Tibial artery (tissue), 4 donors: ENCODE results near the gene TMEM123.

Experiments used
- DNase-seq, 2 donors: peaks; one replicate each; pipeline ENCODE4 v3.0.0-alpha.2; 2019
- H3K27ac ChIP-seq, 2 donors: fragments of 200-600 bp; sonication (generic) in 1 of 2; 1 replicate in 1 of 2; 2 replicates in 1 of 2; pipeline ENCODE4 v1.5.1; 2018 to 2019; ENCODE audit warnings: mild to moderate bottlenecking in 1 of 2
- H3K27me3 ChIP-seq, 2 donors: fragments of 200-600 bp; sonication (generic) in 1 of 2; one replicate each; pipeline versions ENCODE4 v1.5.1 to v1.6.0; 2016 to 2019
- H3K36me3 ChIP-seq, 3 donors: fragments of 200-600 bp; sonication (generic) in 2 of 3; one replicate each; pipeline ENCODE4 v1.5.1; 2016 to 2019; ENCODE audit warnings: mild to moderate bottlenecking in 2 of 3
- H3K4me1 ChIP-seq, 4 donors: fragments of 200-600 bp; sonication (generic) in 2 of 4; 1 replicate in 3 of 4; 2 replicates in 1 of 4; pipeline ENCODE4 v1.5.1; 2016 to 2019
- H3K4me3 ChIP-seq, 2 donors: fragments of 200-600 bp; sonication (generic) in 1 of 2; 1 replicate in 1 of 2; 2 replicates in 1 of 2; pipeline ENCODE4 v1.5.1; 2018 to 2019; ENCODE audit warnings: mild to moderate bottlenecking in 2 of 2
- H3K9me3 ChIP-seq, 3 donors: fragments of 200-600 bp; sonication (generic) in 1 of 3; one replicate each; pipeline ENCODE4 v1.5.1; 2016 to 2019
- CTCF ChIP-seq, 2 experiments: fragments of 200-600 bp in 1 of 2; fragments of 450-650 bp in 1 of 2; IDR thresholded peaks; one replicate each; pipeline ENCODE4 v1.5.1; 2017 to 2019; ENCODE audit warnings: antibody characterized with exemption in 2 of 2, mild to moderate bottlenecking in 1 of 2, moderate library complexity in 1 of 2
- intact Hi-C: fragments of 100-400 bp; cut with DNase I; formaldehyde crosslinking; loops from one replicate; pipeline ENCODE4 v1.15.0; 2023; ENCODE audit warnings: low total_unique reads

TMEM123 gene

GRCh38 chr11:102398297-102398696 lies 54.3 kb downstream of the TMEM123 start:
- H3K27ac ChIP-seq = no peak overlapping the region
- DNase-seq = no peak
- H3K4me1 ChIP-seq = no peaks in the 10 kb centered on the region
- H3K36me3 ChIP-seq = peaks cover 19 to 78% (median 37%) of the 10 kb centered on the region in 3 donors
- no peak for TF ChIP-seq CTCF (IDR thresholded peaks at IDR 0.05)
- H3K27me3 ChIP-seq = no peaks in the 10 kb centered on the region
- intact Hi-C loops = no loop called here
- no peaks in the 10 kb centered on the region for H3K9me3 ChIP-seq
- no peak overlapping the region for H3K4me3 ChIP-seq

- Histone ChIP-seq H3K9me3 (no peaks in the 10 kb centered on the region), H3K36me3 (peaks cover 17 to 78% (median 46%) of the 10 kb centered on the region in 3 donors), H3K27ac (no peak overlapping the region), H3K4me1 (no peaks in the 10 kb centered on the region), H3K4me3 (no peak overlapping the region), H3K27me3 (no peaks in the 10 kb centered on the region)
- intact Hi-C loops = no loop called here
- no peak for TF ChIP-seq CTCF (IDR thresholded peaks at IDR 0.05)
- no peak for DNase-seq
Measured at GRCh38 chr11:102396708-102397563, 55.6 kb downstream of the TMEM123 start.

- no peak for DNase-seq
- no peaks in the 10 kb centered on the region for H3K27me3 ChIP-seq
- H3K4me3 ChIP-seq = no peak overlapping the region
- peaks cover 6 to 78% (median 50%) of the 10 kb centered on the region in 3 donors for H3K36me3 ChIP-seq
- TF ChIP-seq CTCF (IDR thresholded peaks at IDR 0.05) = no peak
- H3K4me1 ChIP-seq = no peaks in the 10 kb centered on the region
- intact Hi-C loops = no loop called here
- no peak overlapping the region for H3K27ac ChIP-seq
- no peaks in the 10 kb centered on the region for H3K9me3 ChIP-seq
Measured at GRCh38 chr11:102395720-102396393, 56.7 kb downstream of the TMEM123 start.

- Histone ChIP-seq H3K27me3 (no peaks in the 10 kb centered on the region), H3K27ac (no peak overlapping the region), H3K4me1 (no peaks in the 10 kb centered on the region), H3K9me3 (no peaks in the 10 kb centered on the region), H3K4me3 (no peak overlapping the region), H3K36me3 (peaks cover 10 to 72% (median 48%) of the 10 kb centered on the region in 3 donors)
- intact Hi-C loops = loop anchor here (5.0 kb wide), 1 partner anchor 99 kb away; no protein-coding TSS in a partner anchor
- DNase-seq = no peak
- no peak for TF ChIP-seq CTCF (IDR thresholded peaks at IDR 0.05)
Measured at GRCh38 chr11:102393272-102393730, 59.3 kb downstream of the TMEM123 start.

GRCh38 chr11:102391549-102392237 lies 60.9 kb downstream of the TMEM123 start:
- no peaks in the 10 kb centered on the region for H3K27me3 ChIP-seq
- no peak overlapping the region for H3K4me3 ChIP-seq
- no peak for TF ChIP-seq CTCF (IDR thresholded peaks at IDR 0.05)
- H3K9me3 ChIP-seq = no peaks in the 10 kb centered on the region
- no peaks in the 10 kb centered on the region for H3K4me1 ChIP-seq
- no peak overlapping the region for H3K27ac ChIP-seq
- H3K36me3 ChIP-seq = peaks cover 13 to 79% (median 48%) of the 10 kb centered on the region in 3 donors
- intact Hi-C loops = loop anchor here (5.0 kb wide), 1 partner anchor 101 kb away; no protein-coding TSS in a partner anchor
- DNase-seq = no peak
